TTC549 (cell line): ENCODE measurements around the gene TGFBR3.

Experiments used
- FAIRE-seq: peaks from 2 replicates; lab custom pipeline; 2012; peaks lifted over from hg19 to GRCh38; lab: Jason Lieb, UNC

The TGFBR3 gene

GRCh38 chr1:91885716-91886506 is at the start of gene TGFBR3:
Gene TGFBR3, minus strand, starts transcription at chr1:91886151. Its CDS starts 24,620 bp downstream, at chr1:91861531.
- no peak for FAIRE-seq

- FAIRE-seq, result no peak
These were observed 43.3 kb upstream of the TGFBR3 start for GRCh38 chr1:91929250-91929649.

GRCh38 chr1:91928026-91928425 is 42.1 kb upstream of the TGFBR3 start:
- no peak for FAIRE-seq

GRCh38 chr1:91925644-91926435 is 39.9 kb upstream of the TGFBR3 start:
- FAIRE-seq, result no peak

- no peak for FAIRE-seq
These were observed 38.2 kb upstream of the TGFBR3 start for GRCh38 chr1:91924146-91924545.

GRCh38 chr1:91919962-91920361 is 34.0 kb upstream of the TGFBR3 start:
- FAIRE-seq, result no peak

GRCh38 chr1:91916811-91917460 is 31.0 kb upstream of the TGFBR3 start:
- FAIRE-seq, result no peak

GRCh38 chr1:91916046-91916445 is 30.1 kb upstream of the TGFBR3 start:
- no peak for FAIRE-seq

- no peak for FAIRE-seq
These were observed 27.1 kb upstream of the TGFBR3 start for GRCh38 chr1:91913018-91913417.

- no peak for FAIRE-seq
These were observed 26.3 kb upstream of the TGFBR3 start for GRCh38 chr1:91912266-91912665.

- no peak for FAIRE-seq
These were observed 15.3 kb upstream of the TGFBR3 start for GRCh38 chr1:91901231-91901630.

- FAIRE-seq, result no peak
These were observed 14.6 kb upstream of the TGFBR3 start for GRCh38 chr1:91900562-91900961.

- no peak for FAIRE-seq
These were observed 11.1 kb upstream of the TGFBR3 start for GRCh38 chr1:91897016-91897415.

GRCh38 chr1:91895832-91896556 is 10.0 kb upstream of the TGFBR3 start:
- no peak for FAIRE-seq

- FAIRE-seq, result no peak
These were observed 8.2 kb upstream of the TGFBR3 start for GRCh38 chr1:91894036-91894761.

- FAIRE-seq, result no peak
These were observed 6.0 kb upstream of the TGFBR3 start for GRCh38 chr1:91891969-91892368.

GRCh38 chr1:91891454-91891853 is 5.5 kb upstream of the TGFBR3 start:
- no peak for FAIRE-seq

GRCh38 chr1:91889717-91890459 is 3.9 kb upstream of the TGFBR3 start:
- no peak for FAIRE-seq

GRCh38 chr1:91885213-91885715 is 687 bp downstream of the TGFBR3 start:
- FAIRE-seq, result no peak

GRCh38 chr1:91884459-91885212 is 1.3 kb downstream of the TGFBR3 start:
- no peak for FAIRE-seq
